ENCODE results near the gene WIPF1. TPM values are rescaled to one million over a fixed set of nuclear protein-coding genes. Genes with fewer than 3 reads are reported as not detected.

Gene WIPF1
- total RNA-seq, 2 donors from 2014 or later: 6.7 to 21.4 TPM

GRCh38 chr2:174628528-174629169, 31.0 kb upstream of the WIPF1 start:
- intact Hi-C loops (cut with DNase I): no loop called here
- no peak for TF ChIP-seq CTCF (IDR thresholded peaks at IDR 0.05)
- H3K36me3 ChIP-seq: no peaks in the 10 kb centered on the region
- DNase-seq: no peak
- H3K27me3 ChIP-seq: no peaks in the 10 kb centered on the region
- H3K4me1 ChIP-seq: no peaks in the 10 kb centered on the region
- H3K9me3 ChIP-seq: no peaks in the 10 kb centered on the region
- H3K27ac ChIP-seq: no peak overlapping the region
- no peak overlapping the region for H3K4me3 ChIP-seq
- no peak overlapping the region for H3K9ac ChIP-seq (ENCODE audit: low read depth in 2 of 2, low read length in 2 of 2)

- H3K9ac ChIP-seq (ENCODE audit: low read depth in 2 of 2, low read length in 2 of 2): no peak overlapping the region
- H3K36me3 ChIP-seq: no peaks in the 10 kb centered on the region
- no peak overlapping the region for H3K4me3 ChIP-seq
- no peak for TF ChIP-seq CTCF (IDR thresholded peaks at IDR 0.05)
- intact Hi-C loops (cut with DNase I): no loop called here
- H3K27me3 ChIP-seq: no peaks in the 10 kb centered on the region
- DNase-seq: no peak
- no peaks in the 10 kb centered on the region for H3K4me1 ChIP-seq
- no peak overlapping the region for H3K27ac ChIP-seq
- H3K9me3 ChIP-seq: no peaks in the 10 kb centered on the region
Measured at GRCh38 chr2:174627216-174627615, 29.6 kb upstream of the WIPF1 start.

DNA sequence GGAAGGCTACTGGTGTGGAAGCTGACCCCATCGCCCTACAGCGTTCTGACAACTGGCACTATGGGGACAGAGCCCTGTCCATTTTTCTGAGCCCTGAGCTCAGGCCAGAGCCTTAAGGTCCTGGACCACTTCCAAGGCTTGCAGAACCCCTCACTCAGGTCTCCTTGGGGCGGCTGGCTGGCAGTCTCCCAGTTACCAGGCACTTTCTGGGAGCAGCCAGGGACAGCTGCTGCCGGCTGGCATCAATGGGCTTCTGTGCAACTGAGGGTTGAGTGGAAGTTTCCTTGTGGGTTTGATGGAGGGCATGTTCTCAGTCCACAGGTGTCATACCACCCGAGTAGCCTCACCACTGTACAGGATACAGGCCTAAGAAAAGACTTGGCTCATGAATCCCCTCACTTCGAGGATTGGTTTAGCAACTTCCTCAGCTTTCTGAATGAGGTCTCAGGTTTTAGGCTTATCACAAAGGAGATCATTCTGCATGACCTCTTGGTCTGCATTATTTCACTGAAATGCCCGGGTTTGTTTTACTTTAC, 27.4 kb upstream of the WIPF1 start:
- no peaks in the 10 kb centered on the region for H3K36me3 ChIP-seq
- no peaks in the 10 kb centered on the region for H3K4me1 ChIP-seq
- no peak overlapping the region for H3K4me3 ChIP-seq
- no peak for TF ChIP-seq CTCF (IDR thresholded peaks at IDR 0.05)
- no peak overlapping the region for H3K27ac ChIP-seq
- DNase-seq: no peak
- H3K9ac ChIP-seq (ENCODE audit: low read depth in 2 of 2, low read length in 2 of 2): no peak overlapping the region
- no peaks in the 10 kb centered on the region for H3K9me3 ChIP-seq
- intact Hi-C loops (cut with DNase I): no loop called here
- no peaks in the 10 kb centered on the region for H3K27me3 ChIP-seq

GRCh38 chr2:174623690-174624089, 26.1 kb upstream of the WIPF1 start:
- Histone ChIP-seq H3K36me3 (no peaks in the 10 kb centered on the region), H3K27ac (no peak overlapping the region), H3K4me1 (no peaks in the 10 kb centered on the region), H3K9ac (ENCODE audit: low read depth in 2 of 2, low read length in 2 of 2) (no peak overlapping the region), H3K27me3 (no peaks in the 10 kb centered on the region), H3K9me3 (no peaks in the 10 kb centered on the region), H3K4me3 (no peak overlapping the region)
- TF ChIP-seq CTCF (IDR thresholded peaks at IDR 0.05): no peak
- intact Hi-C loops (cut with DNase I): no loop called here
- DNase-seq: no peak

- H3K27ac ChIP-seq: no peak overlapping the region
- H3K4me3 ChIP-seq: no peak overlapping the region
- H3K9me3 ChIP-seq: no peaks in the 10 kb centered on the region
- no peaks in the 10 kb centered on the region for H3K27me3 ChIP-seq
- intact Hi-C loops (cut with DNase I): no loop called here
- TF ChIP-seq CTCF (IDR thresholded peaks at IDR 0.05): no peak
- no peak overlapping the region for H3K9ac ChIP-seq (ENCODE audit: low read depth in 2 of 2, low read length in 2 of 2)
- no peaks in the 10 kb centered on the region for H3K36me3 ChIP-seq
- DNase-seq: no peak
- no peaks in the 10 kb centered on the region for H3K4me1 ChIP-seq
Measured at GRCh38 chr2:174623106-174623637, 25.6 kb upstream of the WIPF1 start.

Measured in colonic mucosa (tissue), 4 donors.